NCI-H345 treated with DMSO at 0.1 percent for 48 hours (cell line): ENCODE data around the gene ARHGAP28.

Source experiments
- DNase-seq: peaks from one replicate; lab custom pipeline; 2025; ENCODE audit not compliant: unreplicated experiment; lab: John Stamatoyannopoulos, UW

Gene ARHGAP28

DNA sequence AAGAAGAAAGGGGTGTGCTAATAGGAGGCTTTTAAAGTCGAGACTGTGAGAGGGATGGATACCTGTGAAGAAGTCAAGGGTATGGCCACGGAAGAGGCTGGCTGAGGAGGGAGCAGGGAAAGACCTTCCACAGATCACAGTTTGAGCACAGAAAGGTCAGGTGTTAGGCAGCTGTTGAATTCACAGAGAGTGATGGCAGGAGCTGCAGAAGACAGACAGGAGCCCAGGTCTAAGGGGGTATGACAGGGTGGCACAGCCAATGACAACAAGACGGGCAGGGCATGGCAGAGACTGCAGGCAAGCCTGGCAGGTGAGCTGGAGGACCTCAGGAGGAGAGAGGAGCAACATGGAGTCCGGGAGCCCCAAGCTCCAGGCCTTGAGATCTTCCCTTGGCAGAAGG, 225.0 kb downstream of the ARHGAP28 start:
- no peak for DNase-seq

DNA sequence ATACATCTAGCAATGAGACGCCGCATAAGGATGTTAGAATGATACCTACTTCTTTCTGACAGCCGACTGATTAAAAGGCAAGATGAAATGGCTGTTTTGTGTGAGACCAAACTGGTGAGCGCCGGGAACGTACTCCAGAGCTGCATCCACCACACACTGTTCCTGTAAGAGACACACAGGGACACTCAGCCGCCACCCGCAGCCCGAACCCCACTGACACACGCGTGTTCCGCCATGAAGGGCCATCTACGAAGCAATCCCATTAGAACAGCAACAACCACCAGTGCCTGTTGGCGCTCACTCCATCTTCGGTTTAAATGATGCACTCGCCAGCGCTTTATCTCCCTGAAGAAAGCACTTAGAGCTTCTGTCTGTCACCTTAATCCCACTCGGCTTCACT, 225.8 kb downstream of the ARHGAP28 start:
- no peak for DNase-seq

DNA sequence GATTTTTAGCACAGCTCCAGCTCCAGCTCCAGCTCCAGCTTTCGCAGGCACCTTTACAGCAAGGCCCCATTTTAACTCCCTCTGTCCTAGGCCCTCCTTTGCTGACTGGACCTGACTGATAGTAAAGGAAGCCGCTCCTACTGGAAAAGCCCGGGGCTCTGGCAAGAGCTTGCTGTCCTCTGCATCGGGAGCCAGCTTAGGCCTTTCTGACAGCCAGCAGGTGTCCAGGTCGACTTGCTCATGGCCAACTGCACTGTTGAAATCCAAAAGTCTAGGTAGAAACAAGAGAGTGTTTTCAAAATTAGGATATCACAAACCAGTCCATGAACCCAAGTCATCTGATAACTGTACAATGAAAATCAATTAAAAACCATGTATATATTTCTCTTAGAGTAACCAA, 227.0 kb downstream of the ARHGAP28 start:
- DNase-seq = no peak

DNA sequence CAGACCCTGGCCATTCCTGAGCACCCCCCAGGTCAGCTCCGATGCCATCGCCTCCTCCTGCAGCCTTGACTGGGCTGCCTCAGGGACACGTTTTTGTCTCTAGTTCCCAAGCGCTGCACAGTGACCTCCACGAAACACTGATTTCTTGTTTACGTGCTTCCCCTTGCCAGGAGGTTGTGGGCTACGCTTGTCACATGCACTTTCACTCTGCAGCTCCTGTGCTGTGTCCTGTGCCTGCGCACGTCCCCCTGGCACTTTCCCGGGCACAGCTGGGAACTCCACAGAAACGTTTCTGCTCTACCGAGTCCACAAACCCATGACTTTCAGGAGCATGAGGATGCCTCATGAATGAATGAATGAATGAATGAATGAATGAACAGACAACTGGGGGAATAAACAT, 227.5 kb downstream of the ARHGAP28 start:
- DNase-seq = no peak

DNA sequence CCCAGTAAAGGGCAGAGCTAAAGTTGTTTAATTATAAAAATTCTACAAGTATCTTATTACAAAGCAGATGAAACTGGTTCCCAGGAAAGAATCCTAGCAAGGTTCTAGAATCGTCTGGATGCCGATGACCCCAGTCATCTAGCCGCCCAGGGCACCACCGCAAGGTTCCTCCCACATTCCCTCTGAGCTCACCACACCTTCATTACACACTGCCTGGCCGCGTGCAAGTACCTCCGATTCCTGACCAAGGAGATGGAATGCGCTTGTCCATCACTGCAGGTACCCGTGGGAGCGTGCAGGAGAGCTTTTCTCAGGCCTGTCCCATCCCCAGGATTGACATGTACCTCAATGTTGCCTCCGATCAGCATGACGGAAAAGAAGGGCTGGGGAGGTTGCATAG, 229.6 kb downstream of the ARHGAP28 start:
- DNase-seq = no peak

DNA sequence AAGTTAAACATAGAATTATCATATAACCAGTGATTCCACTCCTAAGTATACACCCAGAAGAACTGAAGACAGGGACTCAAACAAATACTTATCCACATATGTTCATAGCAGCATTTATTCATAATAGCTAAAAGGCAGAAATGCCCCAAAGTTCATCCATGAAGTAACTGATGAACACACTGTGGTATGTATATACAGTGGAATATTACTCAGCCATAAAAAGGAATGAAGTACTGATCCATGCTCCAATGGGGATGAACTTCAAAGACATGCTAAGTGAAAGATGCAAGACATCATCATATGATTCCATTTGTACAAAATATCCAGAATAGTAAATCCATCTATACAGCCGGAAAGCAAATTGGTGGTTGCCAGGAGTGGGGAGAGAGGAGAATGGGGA, 230.6 kb downstream of the ARHGAP28 start:
- DNase-seq = no peak

DNA sequence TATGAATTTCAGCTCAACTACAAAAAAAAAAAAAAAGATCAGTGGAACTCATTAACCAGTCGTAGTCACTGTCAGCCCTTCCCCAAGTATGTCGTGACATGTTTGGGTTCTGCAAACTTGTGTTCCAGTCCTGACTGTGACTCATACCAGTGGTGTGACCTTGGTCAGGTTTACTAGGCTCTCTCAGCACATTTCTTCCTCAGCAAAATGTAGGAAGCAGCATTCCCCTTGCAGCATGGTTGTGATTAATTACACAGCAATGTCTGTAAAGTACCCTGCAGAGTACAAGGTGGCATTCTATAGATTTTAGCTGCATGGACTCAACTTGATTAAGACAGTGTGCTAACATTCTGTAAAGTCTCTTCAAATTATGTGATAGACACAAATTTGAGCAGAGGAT, 231.1 kb downstream of the ARHGAP28 start:
- DNase-seq = no peak

DNA sequence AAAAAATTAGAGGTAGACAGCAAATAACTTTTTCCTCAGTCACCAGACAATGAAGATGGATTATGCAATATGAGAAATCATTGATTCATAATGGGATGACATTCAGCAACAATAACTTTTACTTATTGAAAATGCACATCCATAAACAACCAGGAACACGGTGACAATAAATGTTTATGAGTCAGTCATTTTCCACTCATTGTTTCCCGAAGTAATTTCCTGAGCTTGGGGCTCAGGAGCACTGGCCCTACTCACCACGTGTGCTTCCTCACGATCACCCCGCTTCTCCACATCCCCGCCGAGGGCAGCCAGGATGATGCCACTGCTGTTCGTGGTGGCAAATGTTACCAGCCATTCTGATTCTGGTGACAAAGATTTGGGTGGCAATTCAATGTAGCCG, 231.8 kb downstream of the ARHGAP28 start:
- DNase-seq = no peak

DNA sequence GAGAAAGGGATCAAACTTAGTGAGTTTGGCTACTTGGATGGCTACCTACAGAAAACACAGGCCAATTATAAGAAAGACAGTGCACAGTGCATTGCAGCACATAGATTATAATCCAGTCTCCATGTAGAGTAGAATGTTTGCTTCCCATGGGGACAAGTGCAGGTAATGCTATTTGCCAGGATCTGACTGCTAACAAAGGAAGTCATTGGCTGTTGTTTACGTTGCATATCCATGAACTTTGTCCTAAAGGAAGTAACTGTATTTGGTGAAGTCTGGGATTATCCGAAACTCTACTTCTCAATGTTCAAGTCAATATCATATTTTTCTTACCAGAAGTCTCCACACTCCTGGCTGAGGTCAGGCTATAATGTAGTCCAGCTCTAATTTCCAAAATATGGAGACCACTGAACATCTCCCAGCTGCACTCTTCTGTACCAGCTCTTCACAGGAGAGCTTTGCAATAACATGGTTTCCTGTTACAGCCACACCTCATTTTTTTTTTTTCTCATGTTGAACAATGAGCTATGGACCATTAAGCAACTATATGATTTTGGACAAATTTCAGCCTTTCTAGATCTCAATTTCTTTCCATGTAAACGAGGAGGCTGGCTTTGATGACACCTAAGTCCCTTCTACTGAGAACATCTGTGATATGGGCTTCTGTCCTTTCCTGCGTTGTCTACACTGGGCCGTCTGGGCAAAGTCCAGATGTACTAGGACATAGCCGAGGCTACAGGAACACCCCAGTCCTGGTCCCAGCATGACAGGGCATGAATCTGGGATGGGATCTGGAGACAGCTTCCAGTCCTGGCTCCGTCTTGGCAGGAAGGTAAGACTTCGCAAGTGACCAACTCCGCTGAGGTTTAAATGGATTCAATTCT, 233.3 kb downstream of the ARHGAP28 start:
- DNase-seq = no peak

DNA sequence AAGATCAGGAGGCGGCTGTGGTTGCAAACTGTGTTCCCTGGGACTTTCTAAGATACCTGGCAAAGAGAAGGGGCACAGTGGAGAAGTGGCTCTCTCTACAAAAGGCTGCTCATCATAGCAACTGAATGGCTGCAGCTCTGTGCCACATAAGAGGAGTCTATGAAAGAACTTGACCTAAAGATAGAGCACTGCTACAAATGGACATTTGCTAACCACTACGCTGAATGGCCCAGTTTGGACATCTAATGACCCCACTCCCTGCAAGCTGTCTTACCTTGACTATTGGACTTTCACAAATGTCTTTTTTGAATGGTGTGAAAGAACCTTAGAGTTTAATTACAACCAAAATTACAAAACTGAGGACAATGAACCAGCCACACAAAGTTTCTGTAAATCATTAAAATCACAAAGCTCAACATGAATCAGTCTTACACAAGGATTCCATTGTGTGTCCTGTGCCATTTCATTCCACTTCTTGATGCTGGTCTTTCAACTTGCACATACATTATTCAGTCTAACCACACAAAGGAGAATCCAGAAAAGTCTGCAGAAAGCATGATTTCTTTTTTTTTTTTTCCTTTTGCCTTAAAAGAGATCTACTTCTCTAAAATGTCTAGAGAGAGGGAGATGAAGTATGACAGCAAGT, 234.1 kb downstream of the ARHGAP28 start:
- DNase-seq = no peak
